Kidney (tissue), 14 donors: ENCODE measurements around the gene SRRM3. TPM values are rescaled to one million over a fixed set of nuclear protein-coding genes. Genes with fewer than 3 reads are reported as not detected.

Experiments used
- DNase-seq, 5 donors: peaks; one replicate each; pipeline ENCODE4 v3.0.0-alpha.2; 2013 to 2020
- FAIRE-seq: peaks from 2 replicates; lab custom pipeline; 2012; peaks lifted over from hg19 to GRCh38; lab: Jason Lieb, UNC
- H3K27ac ChIP-seq, 2 donors: one replicate each; pipeline ENCODE4 v1.7.0; 2013; ENCODE audit warnings: low read depth in 2 of 2, low read length in 2 of 2, inconsistent platforms in 1 of 2
- H3K27me3 ChIP-seq: one replicate; pipeline ENCODE4 v1.7.1; 2013; ENCODE audit warnings: low read length, inconsistent platforms; ENCODE audit not compliant: control insufficient read depth, insufficient read depth
- H3K36me3 ChIP-seq, 3 donors: one replicate each; pipeline versions ENCODE4 v1.7.0 to v1.7.1; 2013; ENCODE audit warnings: low read length in 3 of 3, control low read depth in 1 of 3, inconsistent platforms in 1 of 3; ENCODE audit not compliant: insufficient read depth in 3 of 3, control insufficient read depth in 2 of 3
- H3K4me1 ChIP-seq, 3 donors: one replicate each; pipeline versions ENCODE4 v1.7.0 to v1.7.1; 2013; ENCODE audit warnings: low read length in 3 of 3, inconsistent platforms in 1 of 3, low read depth in 1 of 3; ENCODE audit not compliant: control insufficient read depth in 2 of 3, insufficient read depth in 2 of 3
- H3K4me3 ChIP-seq, 3 donors: one replicate each; pipeline versions ENCODE4 v1.7.0 to v1.8.1; 2013; ENCODE audit warnings: low read length in 3 of 3, control low read depth in 1 of 3, inconsistent platforms in 1 of 3
- H3K9ac ChIP-seq, 3 donors: one replicate each; pipeline versions ENCODE4 v1.7.0 to v1.7.1; 2013; ENCODE audit warnings: low read length in 3 of 3, control low read depth in 1 of 3, inconsistent platforms in 1 of 3
- H3K9me3 ChIP-seq, 3 donors: one replicate each; pipeline versions ENCODE4 v1.7.0 to v1.7.1; 2013; ENCODE audit warnings: low read length in 3 of 3, control low read depth in 1 of 3, inconsistent platforms in 1 of 3; ENCODE audit not compliant: control insufficient read depth in 2 of 3, insufficient read depth in 1 of 3
- intact Hi-C: fragments of 100-400 bp; cut with DNase I; formaldehyde crosslinking; loops from one replicate; pipeline ENCODE4 v1.11.1; 2022
- polyA plus RNA-seq: library from polyadenylated mRNA; stranded (reverse); fragments of 350-450 nt; fragmentation: Illumina TruSeq; extraction: RNeasy Lipid Tissue Mini Kit (QIAGEN cat#74804); gene quantifications from one replicate; pipeline ENCODE4 v1.2.3, GENCODE V29; 2014; ENCODE audit warnings: low read depth, low replicate concordance; ENCODE audit not compliant: insufficient read depth
- total RNA-seq: library from RNA; stranded (reverse); fragmentation: NEBNext Ultra II Directional; extraction: Animal tissue kit (Norgen Biotek cat#: 25700); gene quantifications from one replicate; pipeline ENCODE4 v1.2.1, GENCODE V29; 2021
- TF ChIP-seq, protein P1 (sequence below): IDR thresholded peaks from 3 replicates; pipeline ENCODE4 v1.5.1; 2012; ENCODE audit warnings: mild to moderate bottlenecking, moderate library complexity, borderline replicate concordance; ENCODE audit not compliant: insufficient read depth; ENCODE audit errors: extremely low read depth
- donor health status: control.
- donor health status: control.
- donor health status: control.
- donor health status: control.
- donor health status: control.
- donor health status: DM: yes; HTN: yes; CAD: no.
- donor health status: Normal renal cell carcinoma (clear cell type).

The SRRM3 gene
- total and polyA plus RNA-seq, 2 donors from 2014 or later, result 0.99 to 1.0 TPM

DNA sequence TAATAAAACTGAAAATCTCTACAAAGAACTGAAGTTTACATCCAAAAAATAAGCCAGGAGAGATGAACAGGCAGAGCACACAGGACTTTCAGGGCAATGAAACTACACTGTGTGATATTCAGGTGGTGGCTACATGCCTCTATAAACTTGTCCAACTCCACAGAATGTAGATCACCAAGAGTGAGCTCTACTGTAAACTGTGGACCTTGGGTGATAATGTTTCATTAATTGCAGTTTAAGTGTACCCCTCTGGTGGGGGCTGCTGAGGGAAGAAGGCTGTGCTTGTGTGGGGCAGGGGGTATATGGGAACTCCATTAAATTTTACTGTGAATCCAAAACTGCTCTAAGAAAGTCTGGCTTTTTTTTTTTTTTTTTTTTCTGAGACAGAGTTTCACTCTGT is 134.4 kb downstream of the SRRM3 start:
- DNase-seq (no peak), FAIRE-seq (no peak)
- H3K36me3 ChIP-seq, result no peaks in the 10 kb centered on the region
- no peaks in the 10 kb centered on the region for H3K9me3 ChIP-seq
- no peak overlapping the region for H3K4me3 ChIP-seq
- no peak overlapping the region for H3K27ac ChIP-seq
- H3K27me3 ChIP-seq, result no peaks in the 10 kb centered on the region
- intact Hi-C loops, result no loop called here
- TF ChIP-seq, protein P1, sequence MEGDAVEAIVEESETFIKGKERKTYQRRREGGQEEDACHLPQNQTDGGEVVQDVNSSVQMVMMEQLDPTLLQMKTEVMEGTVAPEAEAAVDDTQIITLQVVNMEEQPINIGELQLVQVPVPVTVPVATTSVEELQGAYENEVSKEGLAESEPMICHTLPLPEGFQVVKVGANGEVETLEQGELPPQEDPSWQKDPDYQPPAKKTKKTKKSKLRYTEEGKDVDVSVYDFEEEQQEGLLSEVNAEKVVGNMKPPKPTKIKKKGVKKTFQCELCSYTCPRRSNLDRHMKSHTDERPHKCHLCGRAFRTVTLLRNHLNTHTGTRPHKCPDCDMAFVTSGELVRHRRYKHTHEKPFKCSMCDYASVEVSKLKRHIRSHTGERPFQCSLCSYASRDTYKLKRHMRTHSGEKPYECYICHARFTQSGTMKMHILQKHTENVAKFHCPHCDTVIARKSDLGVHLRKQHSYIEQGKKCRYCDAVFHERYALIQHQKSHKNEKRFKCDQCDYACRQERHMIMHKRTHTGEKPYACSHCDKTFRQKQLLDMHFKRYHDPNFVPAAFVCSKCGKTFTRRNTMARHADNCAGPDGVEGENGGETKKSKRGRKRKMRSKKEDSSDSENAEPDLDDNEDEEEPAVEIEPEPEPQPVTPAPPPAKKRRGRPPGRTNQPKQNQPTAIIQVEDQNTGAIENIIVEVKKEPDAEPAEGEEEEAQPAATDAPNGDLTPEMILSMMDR, result no peak
- H3K4me1 ChIP-seq, result peaks cover 0 to 16% (median 15%) of the 10 kb centered on the region in 3 donors
- no peak overlapping the region for H3K9ac ChIP-seq

Other genes with a start within 250 kb of the SRRM3 start
- 47.0 TPM for gene TMEM120A, start 207.3 kb upstream of the SRRM3 start, total RNA-seq
- gene TMEM120A, start 207.3 kb upstream of the SRRM3 start, polyA plus RNA-seq, result 141 TPM
- 29.9 TPM for gene STYXL1, start 153.9 kb upstream of the SRRM3 start, total RNA-seq
- 55.5 TPM for gene STYXL1, start 153.9 kb upstream of the SRRM3 start, polyA plus RNA-seq
- 130 TPM for gene MDH2, start 153.8 kb upstream of the SRRM3 start, total RNA-seq
- 233 TPM for gene MDH2, start 153.8 kb upstream of the SRRM3 start, polyA plus RNA-seq
- 1,012 TPM for gene HSPB1, start 100.8 kb downstream of the SRRM3 start, total RNA-seq
- gene HSPB1, start 100.8 kb downstream of the SRRM3 start, polyA plus RNA-seq, result 1,561 TPM
- gene YWHAG, start 157.1 kb downstream of the SRRM3 start, total RNA-seq, result 94.2 TPM
- 45.4 TPM for gene YWHAG, start 157.1 kb downstream of the SRRM3 start, polyA plus RNA-seq
- gene SSC4D, start 207.8 kb downstream of the SRRM3 start, total RNA-seq, result 2.1 TPM
- gene SSC4D, start 207.8 kb downstream of the SRRM3 start, polyA plus RNA-seq, result 12.9 TPM
- gene ZP3, start 223.1 kb downstream of the SRRM3 start, total RNA-seq, result 17.5 TPM
- 2.8 TPM for gene ZP3, start 223.1 kb downstream of the SRRM3 start, polyA plus RNA-seq